Keratinocyte (primary cell): Measurements from ENCODE around the gene AOAH. TPM values are rescaled to one million over a fixed set of nuclear protein-coding genes. Genes with fewer than 3 reads are reported as not detected.

Experiments
- DNase-seq: peaks from one replicate; pipeline ENCODE4 v3.0.0-alpha.2; 2011; ENCODE audit warnings: low read depth, missing footprints, low spot score
- FAIRE-seq: peaks from 2 replicates; lab custom pipeline; 2011; peaks lifted over from hg19 to GRCh38; lab: Jason Lieb, UNC
- H2AFZ ChIP-seq: 2 replicates; pipeline ENCODE4 v1.6.0; 2012; ENCODE audit warnings: low read length, control low read depth, inconsistent platforms; ENCODE audit not compliant: control insufficient read depth
- H3K27ac ChIP-seq: 2 replicates; pipeline ENCODE4 v1.5.1; 2011; ENCODE audit warnings: low read length; ENCODE audit not compliant: control insufficient read depth, insufficient read depth
- H3K27me3 ChIP-seq: 3 replicates; pipeline ENCODE4 v1.6.0; 2011; ENCODE audit warnings: low read length; ENCODE audit not compliant: control insufficient read depth, insufficient read depth; ENCODE audit errors: extremely low read depth
- H3K36me3 ChIP-seq, 2 experiments: 2 replicates in 1 of 2; 3 replicates in 1 of 2; pipeline ENCODE4 v1.5.1; 2011; ENCODE audit warnings: low read length in 2 of 2, mild to moderate bottlenecking in 1 of 2; ENCODE audit not compliant: control insufficient read depth in 2 of 2, insufficient read depth in 2 of 2; ENCODE audit errors: extremely low read depth in 1 of 2
- H3K4me1 ChIP-seq: 3 replicates; pipeline ENCODE4 v1.5.1; 2011; ENCODE audit warnings: low read length; ENCODE audit not compliant: control insufficient read depth, insufficient read depth; ENCODE audit errors: extremely low read depth
- H3K4me2 ChIP-seq: 3 replicates; pipeline ENCODE4 v1.6.0; 2011; ENCODE audit warnings: low read depth, low read length; ENCODE audit not compliant: control insufficient read depth, insufficient read depth; ENCODE audit errors: extremely low read depth
- H3K4me3 ChIP-seq, 3 experiments: fragments of 200-600 bp in 1 of 3; sonication (generic) in 1 of 3; 2 replicates in 2 of 3; 3 replicates in 1 of 3; pipeline ENCODE4 v1.5.1; 2011 to 2016; ENCODE audit warnings: low read length in 3 of 3, mild to moderate bottlenecking in 3 of 3, control low read depth in 2 of 3, inconsistent platforms in 1 of 3, low read depth in 1 of 3, mixed read lengths in 1 of 3, mixed run types in 1 of 3, moderate library complexity in 1 of 3; ENCODE audit not compliant: control insufficient read depth in 2 of 3, insufficient read depth in 2 of 3; ENCODE audit errors: extremely low read depth in 1 of 3
- H3K79me2 ChIP-seq: 2 replicates; pipeline ENCODE4 v1.6.0; 2012; ENCODE audit warnings: low read length; ENCODE audit not compliant: control insufficient read depth, insufficient read depth
- H3K9ac ChIP-seq: 3 replicates; pipeline ENCODE4 v1.6.0; 2011; ENCODE audit warnings: low read length; ENCODE audit not compliant: control insufficient read depth, insufficient read depth; ENCODE audit errors: extremely low read depth
- H3K9me1 ChIP-seq: 3 replicates; pipeline ENCODE4 v1.6.0; 2011; ENCODE audit warnings: low read length; ENCODE audit not compliant: control insufficient read depth, insufficient read depth; ENCODE audit errors: extremely low read depth
- H3K9me3 ChIP-seq: 2 replicates; pipeline ENCODE4 v1.5.1; 2012; ENCODE audit warnings: low read depth, low read length; ENCODE audit not compliant: control insufficient read depth
- H4K20me1 ChIP-seq: 3 replicates; pipeline ENCODE4 v1.6.0; 2011; ENCODE audit warnings: low read length; ENCODE audit not compliant: control insufficient read depth, insufficient read depth; ENCODE audit errors: extremely low read depth
- EZH2 ChIP-seq: IDR thresholded peaks from one replicate; pipeline ENCODE4 v1.6.1; 2012; ENCODE audit warnings: inconsistent platforms, mild to moderate bottlenecking, low read length, moderate library complexity
- dilution Hi-C: fragments of 300-500 bp; cut with MboI; formaldehyde crosslinking; loops from one replicate; pipeline ENCODE4 v1.7.0; 2020; ENCODE audit warnings: low sequenced_read_pairs; ENCODE audit not compliant: extremely low pct_ligation_motif_present
- polyA plus RNA-seq, 5 experiments: library from polyadenylated mRNA; depleted of rRNA in 3 of 5; stranded (reverse) in 3 of 5; stranded (forward) in 1 of 5; unstranded in 1 of 5; fragments of >200 nt; gene quantifications; 1 replicate in 1 of 5; 2 replicates in 3 of 5; 3 replicates in 1 of 5; pipeline versions ENCODE4 v1.2.1 to v1.2.3, GENCODE V29; 2011 to 2012; ENCODE audit warnings: missing spikeins in 2 of 5, low read depth in 1 of 5, low replicate concordance in 1 of 5
- TF ChIP-seq, protein P1 (sequence below), 3 experiments: IDR thresholded peaks in 1 of 3; conservative IDR thresholded peaks in 1 of 3; optimal IDR thresholded peaks in 1 of 3; 2 replicates in 2 of 3; 3 replicates in 1 of 3; pipeline versions ENCODE3 to v1.5.1; 2011; ENCODE audit warnings: low read length in 3 of 3, mild to moderate bottlenecking in 3 of 3, moderate library complexity in 2 of 3, control low read depth in 1 of 3, inconsistent platforms in 1 of 3; ENCODE audit not compliant: insufficient read depth in 2 of 3; ENCODE audit errors: extremely low read depth in 1 of 3

Gene AOAH
- polyA plus RNA-seq, 1 donor (not counting 4 experiments of a cell fraction or from before 2014, with no cell fraction given), result 0.43 TPM

GRCh38 chr7:36750451-36750850 is 26.2 kb upstream of the AOAH start:
- H3K4me3 ChIP-seq, result no peak overlapping the region
- TF ChIP-seq EZH2, result no peak
- TF ChIP-seq, protein P1, sequence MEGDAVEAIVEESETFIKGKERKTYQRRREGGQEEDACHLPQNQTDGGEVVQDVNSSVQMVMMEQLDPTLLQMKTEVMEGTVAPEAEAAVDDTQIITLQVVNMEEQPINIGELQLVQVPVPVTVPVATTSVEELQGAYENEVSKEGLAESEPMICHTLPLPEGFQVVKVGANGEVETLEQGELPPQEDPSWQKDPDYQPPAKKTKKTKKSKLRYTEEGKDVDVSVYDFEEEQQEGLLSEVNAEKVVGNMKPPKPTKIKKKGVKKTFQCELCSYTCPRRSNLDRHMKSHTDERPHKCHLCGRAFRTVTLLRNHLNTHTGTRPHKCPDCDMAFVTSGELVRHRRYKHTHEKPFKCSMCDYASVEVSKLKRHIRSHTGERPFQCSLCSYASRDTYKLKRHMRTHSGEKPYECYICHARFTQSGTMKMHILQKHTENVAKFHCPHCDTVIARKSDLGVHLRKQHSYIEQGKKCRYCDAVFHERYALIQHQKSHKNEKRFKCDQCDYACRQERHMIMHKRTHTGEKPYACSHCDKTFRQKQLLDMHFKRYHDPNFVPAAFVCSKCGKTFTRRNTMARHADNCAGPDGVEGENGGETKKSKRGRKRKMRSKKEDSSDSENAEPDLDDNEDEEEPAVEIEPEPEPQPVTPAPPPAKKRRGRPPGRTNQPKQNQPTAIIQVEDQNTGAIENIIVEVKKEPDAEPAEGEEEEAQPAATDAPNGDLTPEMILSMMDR (optimal IDR thresholded peaks at IDR 0.05 in 1 of 3, IDR thresholded peaks at IDR 0.05 in 1 of 3, conservative IDR thresholded peaks at IDR 0.05 in 1 of 3; ENCODE audit: extremely low read depth in 1 of 3, insufficient read depth in 2 of 3, low read length in 3 of 3), result no peak
- H3K9me3 ChIP-seq, result no peaks in the 10 kb centered on the region
- dilution Hi-C loops, result no loop called here
- peaks cover 6% of the 10 kb centered on the region for H3K4me1 ChIP-seq
- H4K20me1 ChIP-seq, result no peaks in the 10 kb centered on the region
- H3K9me1 ChIP-seq, result no peaks in the 10 kb centered on the region
- no peak for DNase-seq
- no peaks in the 10 kb centered on the region for H3K79me2 ChIP-seq
- H2AFZ ChIP-seq, result no peak overlapping the region
- no peak for FAIRE-seq
- H3K36me3 ChIP-seq, result no peaks in the 10 kb centered on the region
- H3K27me3 ChIP-seq, result no peaks in the 10 kb centered on the region
- H3K27ac ChIP-seq, result no peak overlapping the region
- H3K4me2 ChIP-seq, result no peak overlapping the region
- no peak overlapping the region for H3K9ac ChIP-seq

DNA sequence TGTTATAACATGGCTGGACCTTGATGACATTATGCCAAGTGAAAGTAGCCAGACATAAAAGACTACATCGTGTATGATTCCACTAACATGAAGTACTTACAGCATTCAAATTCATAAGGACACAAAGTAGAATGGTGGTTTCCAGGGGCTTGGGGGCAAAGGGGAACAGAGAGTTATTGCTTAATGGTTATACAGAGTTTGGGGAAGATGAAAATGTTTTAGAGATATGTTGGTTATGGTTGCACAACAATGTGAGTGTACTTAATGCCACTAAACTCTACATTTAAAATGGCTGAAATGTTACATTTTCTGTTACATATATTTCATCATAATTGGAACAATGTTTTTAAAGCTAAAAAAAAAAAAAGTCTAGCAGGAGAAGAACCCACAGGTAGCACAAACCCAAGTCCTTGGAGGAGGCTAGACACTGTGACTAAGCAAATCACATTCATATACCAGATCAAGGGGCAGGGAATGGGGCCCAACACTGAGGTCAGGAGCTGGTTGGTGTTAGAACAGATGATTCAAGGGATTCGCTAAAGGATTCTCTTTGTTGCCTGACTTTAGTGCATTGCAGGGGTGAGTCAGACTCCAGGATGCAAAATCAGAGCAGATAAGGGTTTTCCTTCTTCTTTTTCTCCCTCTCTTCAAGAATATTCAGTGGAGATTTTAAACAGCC is 25.1 kb upstream of the AOAH start:
- DNase-seq, result peak; percentile 30
- H3K27ac ChIP-seq, result no peak overlapping the region
- no peaks in the 10 kb centered on the region for H3K79me2 ChIP-seq
- dilution Hi-C loops, result no loop called here
- no peaks in the 10 kb centered on the region for H3K36me3 ChIP-seq
- H3K4me1 ChIP-seq, result peaks cover 6% of the 10 kb centered on the region
- no peaks in the 10 kb centered on the region for H3K27me3 ChIP-seq
- no peak overlapping the region for H2AFZ ChIP-seq
- H3K4me3 ChIP-seq, result no peak overlapping the region
- H3K4me2 ChIP-seq, result no peak overlapping the region
- H3K9me1 ChIP-seq, result no peaks in the 10 kb centered on the region
- peak; percentile 86 for FAIRE-seq
- no peaks in the 10 kb centered on the region for H4K20me1 ChIP-seq
- H3K9me3 ChIP-seq, result no peaks in the 10 kb centered on the region
- TF ChIP-seq, protein P1 (optimal IDR thresholded peaks at IDR 0.05 in 1 of 3, IDR thresholded peaks at IDR 0.05 in 1 of 3, conservative IDR thresholded peaks at IDR 0.05 in 1 of 3; ENCODE audit: extremely low read depth in 1 of 3, insufficient read depth in 2 of 3, low read length in 3 of 3), result no peak
- no peak for TF ChIP-seq EZH2
- no peak overlapping the region for H3K9ac ChIP-seq
